HCT116 (cell line): ENCODE results near the gene ATP6V0A1. TPM values are rescaled to one million over a fixed set of nuclear protein-coding genes. Genes with fewer than 3 reads are reported as not detected.

Experiments
- ATAC-seq: fragments of 200-7000 bp; cut with Tn5 transposase; 2 replicates; pipeline ENCODE4 v1.9.1; 2020; ENCODE audit warnings: mild to moderate bottlenecking, moderate library complexity
- BruUV-seq: library from RNA; stranded (reverse); fragments of 400-500 nt; replicated peaks from 2 replicates; lab custom pipeline; 2021; lab: Mats Ljungman, UMichigan
- CTCF ChIA-PET: fragments of 300-600 bp; sonication (Branson Sonifier 250); formaldehyde crosslinking; loops from one replicate; lab custom pipeline; 2021; ENCODE audit warnings: antibody characterized with exemption; lab: Charles Lee
- POLR2A ChIA-PET: fragments of 300-600, 350-600 bp; sonication (Branson Sonifier 250); formaldehyde crosslinking; loops from one replicate; lab custom pipeline; 2021; ENCODE audit warnings: antibody characterized with exemption; lab: Charles Lee
- RAD21 ChIA-PET, 2 experiments: fragments of 300-600 bp; sonication (Branson Sonifier 250); formaldehyde crosslinking; loops; one replicate each; lab custom pipeline; 2023; ENCODE audit warnings: low total read pairs in 2 of 2; ENCODE audit not compliant: uncharacterized antibody in 2 of 2, unreplicated experiment in 2 of 2, low non-redundant PET in 1 of 2; lab: Charles Lee
- DNase-seq: peaks from one replicate; pipeline ENCODE4 v3.0.0-alpha.2; 2010; ENCODE audit warnings: low read depth, low spot score
- H2AFZ ChIP-seq: fragments of 200-600 bp; shearing (Covaris generic), sonication (generic); 2 replicates; pipeline ENCODE4 v1.6.1; 2017; ENCODE audit warnings: low read depth, mixed run types, mixed read lengths, antibody characterized with exemption, low read length; ENCODE audit not compliant: poor library complexity, severe bottlenecking
- H3K27ac ChIP-seq: 2 replicates; pipeline ENCODE4 v1.5.1; 2012; ENCODE audit warnings: low read depth, low read length
- H3K27me3 ChIP-seq: fragments of 200-600 bp; sonication (generic); 2 replicates; pipeline ENCODE4 v1.6.1; 2016; ENCODE audit warnings: mixed run types, low read length, mixed read lengths; ENCODE audit not compliant: insufficient read depth
- H3K36me3 ChIP-seq, 2 experiments: fragments of 200-500 bp in 1 of 2; fragments of 200-600 bp in 1 of 2; sonication (Bioruptor generic) in 1 of 2; sonication (generic) in 1 of 2; 2 replicates each; pipeline versions ENCODE4 v1.5.1 to v1.6.1; 2014 to 2016; ENCODE audit warnings: low read length in 2 of 2, inconsistent platforms in 1 of 2, mixed read lengths in 1 of 2, mixed run types in 1 of 2; ENCODE audit not compliant: insufficient read depth in 2 of 2, control insufficient read depth in 1 of 2
- H3K4me1 ChIP-seq, 2 experiments: fragments of 200-600 bp in 1 of 2; sonication (generic) in 1 of 2; 2 replicates each; pipeline versions ENCODE4 v1.5.1 to v1.6.1; 2012 to 2017; ENCODE audit warnings: low read length in 2 of 2, inconsistent platforms in 1 of 2, mild to moderate bottlenecking in 1 of 2, mixed read lengths in 1 of 2, mixed run types in 1 of 2, moderate library complexity in 1 of 2; ENCODE audit not compliant: insufficient read depth in 2 of 2, control insufficient read depth in 1 of 2
- H3K4me2 ChIP-seq: fragments of 200-600 bp; sonication (generic); 2 replicates; pipeline ENCODE4 v1.6.1; 2017; ENCODE audit warnings: mixed run types, low read length, mixed read lengths
- H3K4me3 ChIP-seq, 2 experiments: fragments of 200-600 bp in 1 of 2; sonication (generic) in 1 of 2; replicated peaks in 1 of 2; 2 replicates each; pipeline ENCODE4 v1.5.1; 2011 to 2016; ENCODE audit warnings: low read length in 2 of 2, control low read depth in 1 of 2, low read depth in 1 of 2, mild to moderate bottlenecking in 1 of 2, mixed read lengths in 1 of 2, mixed run types in 1 of 2
- H3K79me2 ChIP-seq: fragments of 200-600 bp; sonication (generic); 2 replicates; pipeline ENCODE4 v1.6.1; 2017; ENCODE audit warnings: mild to moderate bottlenecking, mixed run types, low read length, moderate library complexity, mixed read lengths; ENCODE audit not compliant: insufficient read depth
- H3K9ac ChIP-seq: fragments of 200-600 bp; sonication (generic); 2 replicates; pipeline ENCODE4 v1.6.1; 2016; ENCODE audit warnings: low read length, mixed read lengths
- H3K9me2 ChIP-seq: fragments of 200-600 bp; sonication (generic), shearing (Covaris generic); 2 replicates; pipeline ENCODE4 v1.6.1; 2017; ENCODE audit warnings: mixed run types, mild to moderate bottlenecking, moderate library complexity; ENCODE audit not compliant: insufficient read depth
- H3K9me3 ChIP-seq, 2 experiments: fragments of 200-500 bp in 1 of 2; fragments of 200-600 bp in 1 of 2; sonication (Bioruptor generic) in 1 of 2; sonication (generic) in 1 of 2; 2 replicates each; pipeline ENCODE4 v1.6.1; 2014 to 2017; ENCODE audit warnings: low read length in 2 of 2, mixed read lengths in 2 of 2, inconsistent platforms in 1 of 2, low read depth in 1 of 2, mild to moderate bottlenecking in 1 of 2, mixed run types in 1 of 2, moderate library complexity in 1 of 2; ENCODE audit not compliant: control insufficient read depth in 1 of 2, insufficient read depth in 1 of 2
- H4K20me1 ChIP-seq: fragments of 200-600 bp; sonication (generic), shearing (Covaris generic); 2 replicates; pipeline ENCODE4 v1.6.1; 2017; ENCODE audit warnings: mixed run types, mild to moderate bottlenecking, moderate library complexity; ENCODE audit not compliant: insufficient read depth
- CBX3 ChIP-seq: IDR thresholded peaks from 2 replicates; pipeline ENCODE4 v1.6.1; 2012; ENCODE audit warnings: low read depth
- EGR1 ChIP-seq: IDR thresholded peaks from 2 replicates; pipeline ENCODE4 v1.6.1; 2012; ENCODE audit warnings: low read depth
- FOSL1 ChIP-seq: IDR thresholded peaks from 2 replicates; pipeline ENCODE4 v1.6.1; 2012; ENCODE audit warnings: low read depth
- JUND ChIP-seq: IDR thresholded peaks from 2 replicates; pipeline ENCODE4 v1.6.1; 2012
- MAX ChIP-seq: IDR thresholded peaks from 2 replicates; pipeline ENCODE4 v1.6.1; 2012
- POLR2A ChIP-seq: IDR thresholded peaks from 2 replicates; pipeline ENCODE4 v1.7.0; 2011; ENCODE audit warnings: borderline replicate concordance; ENCODE audit not compliant: insufficient read depth, insufficient read length; ENCODE audit errors: extremely low read depth
- POLR2AphosphoS5 ChIP-seq: IDR thresholded peaks from 2 replicates; pipeline ENCODE4 v1.6.1; 2011; ENCODE audit warnings: mild to moderate bottlenecking, low read depth, low read length, moderate library complexity
- SIN3A ChIP-seq: IDR thresholded peaks from 2 replicates; pipeline ENCODE4 v1.6.1; 2012; ENCODE audit warnings: low read depth
- SP1 ChIP-seq: IDR thresholded peaks from 2 replicates; pipeline ENCODE4 v1.6.1; 2012; ENCODE audit warnings: low read depth
- SRF ChIP-seq: IDR thresholded peaks from 2 replicates; pipeline ENCODE4 v1.6.1; 2012; ENCODE audit warnings: low read depth
- TCF7L2 ChIP-seq: IDR thresholded peaks from 2 replicates; pipeline ENCODE4 v1.7.0; 2011; ENCODE audit warnings: borderline replicate concordance, inconsistent platforms; ENCODE audit not compliant: insufficient read depth, insufficient read length; ENCODE audit errors: extremely low read depth
- ZNF274 ChIP-seq: fragments of 200-500 bp; sonication (Bioruptor generic); IDR thresholded peaks from 2 replicates; pipeline ENCODE4 v1.6.1; 2014; ENCODE audit warnings: mild to moderate bottlenecking, low read depth, low read length, inconsistent platforms
- intact Hi-C: fragments of 100-400 bp; cut with micrococcal nuclease; formaldehyde crosslinking; loops from 2 replicates; pipeline ENCODE4 v1.10.0; 2022
- total RNA-seq: library from RNA; stranded (reverse); gene quantifications from one replicate; pipeline ENCODE4 v1.2.1, GENCODE V29; 2021; ENCODE audit not compliant: unreplicated experiment
- TF ChIP-seq, protein P1 (sequence below): IDR thresholded peaks from 2 replicates; pipeline ENCODE4 v1.6.1; 2011; ENCODE audit warnings: mild to moderate bottlenecking, low read length, moderate library complexity; ENCODE audit not compliant: insufficient replicate concordance; ENCODE audit errors: extremely low read depth
- TF ChIP-seq, protein P2 (sequence below): IDR thresholded peaks from 2 replicates; pipeline ENCODE4 v1.6.1; 2012

ATP6V0A1 gene
- total RNA-seq, 1 experiment from 2014 or later: 65.2 TPM

GRCh38 chr17:42518046-42518754 lies 59.5 kb downstream of the ATP6V0A1 start:
- TF ChIP-seq ZNF274 (no peak), POLR2AphosphoS5 (peak; percentile 64; the same call in 1 of the 2 replicates), SRF (peak; percentile 86), SP1 (peak; percentile 91), MAX (peak; percentile 72), SIN3A (peak; percentile 52; the same call in 1 of the 2 replicates), POLR2A (no peak), TCF7L2 (peak; percentile 16), JUND (peak; percentile 88), CBX3 (peak; percentile 69; the same call in 1 of the 2 replicates), FOSL1 (peak; percentile 93), EGR1 (0 out of 2 replicates have a peak, but pooled peaks have one; percentile 20)
- TF ChIP-seq, protein P1, sequence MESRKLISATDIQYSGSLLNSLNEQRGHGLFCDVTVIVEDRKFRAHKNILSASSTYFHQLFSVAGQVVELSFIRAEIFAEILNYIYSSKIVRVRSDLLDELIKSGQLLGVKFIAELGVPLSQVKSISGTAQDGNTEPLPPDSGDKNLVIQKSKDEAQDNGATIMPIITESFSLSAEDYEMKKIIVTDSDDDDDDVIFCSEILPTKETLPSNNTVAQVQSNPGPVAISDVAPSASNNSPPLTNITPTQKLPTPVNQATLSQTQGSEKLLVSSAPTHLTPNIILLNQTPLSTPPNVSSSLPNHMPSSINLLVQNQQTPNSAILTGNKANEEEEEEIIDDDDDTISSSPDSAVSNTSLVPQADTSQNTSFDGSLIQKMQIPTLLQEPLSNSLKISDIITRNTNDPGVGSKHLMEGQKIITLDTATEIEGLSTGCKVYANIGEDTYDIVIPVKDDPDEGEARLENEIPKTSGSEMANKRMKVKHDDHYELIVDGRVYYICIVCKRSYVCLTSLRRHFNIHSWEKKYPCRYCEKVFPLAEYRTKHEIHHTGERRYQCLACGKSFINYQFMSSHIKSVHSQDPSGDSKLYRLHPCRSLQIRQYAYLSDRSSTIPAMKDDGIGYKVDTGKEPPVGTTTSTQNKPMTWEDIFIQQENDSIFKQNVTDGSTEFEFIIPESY: peak; percentile 27
- TF ChIP-seq, protein P2, sequence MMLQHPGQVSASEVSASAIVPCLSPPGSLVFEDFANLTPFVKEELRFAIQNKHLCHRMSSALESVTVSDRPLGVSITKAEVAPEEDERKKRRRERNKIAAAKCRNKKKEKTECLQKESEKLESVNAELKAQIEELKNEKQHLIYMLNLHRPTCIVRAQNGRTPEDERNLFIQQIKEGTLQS: no peak
- POLR2A ChIA-PET: interaction anchor here (0.5 to 4.6 kb wide), 5 partner anchors 9 to 515 kb away, joined by 3 to 28 read pairs (median 7); partner anchors contain the start of genes CAVIN1 and NAGLU
- peak; percentile 30 for ATAC-seq
- peak overlapping the region; percentile 63 for H3K9ac ChIP-seq
- H3K79me2 ChIP-seq: no peaks in the 10 kb centered on the region
- peaks cover 3 to 5% of the 10 kb centered on the region in 2 experiments; a peak in 3 of 4 replicates for H3K36me3 ChIP-seq
- no peaks in the 10 kb centered on the region for H3K9me2 ChIP-seq
- no peaks in the 10 kb centered on the region for H4K20me1 ChIP-seq
- BruUV-seq: TSS peak; percentile 85
- CTCF ChIA-PET: interaction anchor here (0.5 to 2.6 kb wide), 28 partner anchors 9 to 296 kb away, joined by 3 to 22 read pairs (median 4); partner anchors contain the start of genes CAVIN1, NAGLU and STAT3
- peak overlapping the region; percentile 78 for H3K4me2 ChIP-seq
- H3K4me3 ChIP-seq: peak overlapping the region in 1 of 2 experiments; percentile 35; a peak in 3 of 4 replicates
- RAD21 ChIA-PET: interaction anchor here (0.6 to 1.5 kb wide), 4 partner anchors 8 to 11 kb away, joined by 3 to 6 read pairs (median 4); no protein-coding TSS in a partner anchor
- no peaks in the 10 kb centered on the region for H3K9me3 ChIP-seq
- no peaks in the 10 kb centered on the region for H3K27me3 ChIP-seq
- H3K27ac ChIP-seq: peak overlapping the region; percentile 93
- peaks cover 39 to 52% of the 10 kb centered on the region in 2 experiments for H3K4me1 ChIP-seq
- intact Hi-C loops: loop anchor here (5.0 kb wide), 1 partner anchor 111 kb away; no protein-coding TSS in a partner anchor
- DNase-seq: peak; percentile 79
- H2AFZ ChIP-seq: no peak overlapping the region
